Heart right ventricle (tissue), 16 donors: Measurements from ENCODE around the gene TAF10. TPM values are rescaled to one million over a fixed set of nuclear protein-coding genes. Genes with fewer than 3 reads are reported as not detected.
A peak's percentile ranks its signal among the peaks of the same experiment; 100 is the strongest.

Experiments used
- ATAC-seq, 8 donors: fragments of 200-7000 bp; cut with Tn5 transposase; one replicate each; pipeline ENCODE4 v1.9.1; 2020; ENCODE audit warnings: mild to moderate bottlenecking in 8 of 8, moderate library complexity in 8 of 8, moderate number of reproducible peaks in 1 of 8
- DNase-seq, 2 donors: peaks; one replicate each; pipeline ENCODE4 v3.0.0-alpha.2; 2020
- H3K27ac ChIP-seq, 10 donors: fragments of 200-600 bp; sonication (generic) in 2 of 10; one replicate each; pipeline versions ENCODE4 v1.5.0 to v1.8.0; 2020 to 2022; ENCODE audit warnings: mild to moderate bottlenecking in 3 of 10
- H3K27me3 ChIP-seq, 7 donors: fragments of 200-600 bp; one replicate each; pipeline ENCODE4 v1.8.0; 2021 to 2022; ENCODE audit warnings: mild to moderate bottlenecking in 2 of 7
- H3K36me3 ChIP-seq, 9 donors: fragments of 200-600 bp; sonication (generic) in 1 of 9; one replicate each; pipeline versions ENCODE4 v1.5.0 to v1.8.0; 2020 to 2022; ENCODE audit warnings: mild to moderate bottlenecking in 2 of 9
- H3K4me1 ChIP-seq, 9 donors: fragments of 200-600 bp; sonication (generic) in 1 of 9; one replicate each; pipeline versions ENCODE4 v1.5.0 to v1.8.0; 2020 to 2022; ENCODE audit warnings: mild to moderate bottlenecking in 4 of 9
- H3K4me3 ChIP-seq, 10 donors: fragments of 200-600 bp; sonication (generic) in 2 of 10; one replicate each; pipeline versions ENCODE4 v1.5.0 to v1.8.0; 2020 to 2022; ENCODE audit warnings: mild to moderate bottlenecking in 7 of 10, moderate library complexity in 2 of 10
- H3K9me3 ChIP-seq, 11 donors: fragments of 200-600 bp in 10 of 11; sonication (generic) in 2 of 11; one replicate each; pipeline versions ENCODE4 v1.5.0 to v1.8.0; 2013 to 2022; ENCODE audit warnings: mild to moderate bottlenecking in 2 of 11, control low read depth in 1 of 11, moderate library complexity in 1 of 11
- WGBS, 2 donors: extraction: QIAGEN DNeasy Blood & Tissue Kit; methylation state at CpG; one replicate each; pipeline ENCODE4 v1.1.7; 2013; ENCODE audit warnings: inconsistent platforms in 1 of 2; 5-methylcytosine and 5-hydroxymethylcytosine counted together
- intact Hi-C, 10 donors: fragments of 100-400 bp; cut with DNase I; formaldehyde crosslinking; loops; one replicate each; pipeline versions ENCODE4 v1.11.1 to v1.14.2; 2022
- polyA plus RNA-seq, 2 donors: library from polyadenylated mRNA; stranded (reverse); fragments of 200-250 nt; gene quantifications; one replicate each; pipeline ENCODE4 v1.2.3, GENCODE V29; 2013
- total RNA-seq, 10 donors: library from RNA; stranded (reverse); fragmentation: NEBNext Ultra II Directional in 3 of 10; extraction: Animal tissue kit (Norgen Biotek cat#: 25700) in 3 of 10; gene quantifications; one replicate each; pipeline versions ENCODE4 v1.2.1 to v1.2.4, GENCODE V29; 2021 to 2023
- TF ChIP-seq, protein P1 (sequence below), 9 donors: fragments of 200-600 bp; sonication (generic) in 2 of 9; IDR thresholded peaks; one replicate each; pipeline versions ENCODE4 v1.5.0 to v1.8.0; 2021 to 2022; ENCODE audit warnings: antibody characterized with exemption in 9 of 9, mild to moderate bottlenecking in 5 of 9, moderate library complexity in 1 of 9
- donor health status: Arrhythmogenic right ventricular cardiomyopathy.
- donor health status: ischemic (EF 13 %, LVEDD 7.1; RV severe dilation, severe dysfunction).
- donor health status: healthy with polysubstance abuse.
- donor health status: DM: no; HTN: yes; CAD: no.
- donor health status: DM: no; HTN: no; CAD: no.
- donor health status: ischemic (EF 25% LVEDD 6.9; RV normal size, moderate dysfunction).
- donor health status: ischemic (EF 25% LVEDD 5.7; RV mildly dilated, moderate dysfunction).
- donor health status: healthy.
- donor health status: DM: yes; HTN: yes; CAD: no.
- donor health status: Ischemic cardiomyopathy.
- donor health status: ischemic (EF 35%, LVEDD 5.7; RV mildly dilated, moderate dysfunction).
- donor health status: nonischemic (EF 11% LVEDD 7.7; RV severe dilation, severe dysfunction).
- donor health status: DM: yes; HTN: yes; CAD: no.
- donor health status: PGD.
- donor health status: ischemic (EF 29% LVEDD 5.4; RV normal size, mild dysfunction).
- donor health status: nonischemic (EF 23%, LVEDD 6.1; RV moderate dilation, normal function).

Gene TAF10
- total and polyA plus RNA-seq, 12 donors = 78.0 to 254 (median 90.5) TPM

DNA sequence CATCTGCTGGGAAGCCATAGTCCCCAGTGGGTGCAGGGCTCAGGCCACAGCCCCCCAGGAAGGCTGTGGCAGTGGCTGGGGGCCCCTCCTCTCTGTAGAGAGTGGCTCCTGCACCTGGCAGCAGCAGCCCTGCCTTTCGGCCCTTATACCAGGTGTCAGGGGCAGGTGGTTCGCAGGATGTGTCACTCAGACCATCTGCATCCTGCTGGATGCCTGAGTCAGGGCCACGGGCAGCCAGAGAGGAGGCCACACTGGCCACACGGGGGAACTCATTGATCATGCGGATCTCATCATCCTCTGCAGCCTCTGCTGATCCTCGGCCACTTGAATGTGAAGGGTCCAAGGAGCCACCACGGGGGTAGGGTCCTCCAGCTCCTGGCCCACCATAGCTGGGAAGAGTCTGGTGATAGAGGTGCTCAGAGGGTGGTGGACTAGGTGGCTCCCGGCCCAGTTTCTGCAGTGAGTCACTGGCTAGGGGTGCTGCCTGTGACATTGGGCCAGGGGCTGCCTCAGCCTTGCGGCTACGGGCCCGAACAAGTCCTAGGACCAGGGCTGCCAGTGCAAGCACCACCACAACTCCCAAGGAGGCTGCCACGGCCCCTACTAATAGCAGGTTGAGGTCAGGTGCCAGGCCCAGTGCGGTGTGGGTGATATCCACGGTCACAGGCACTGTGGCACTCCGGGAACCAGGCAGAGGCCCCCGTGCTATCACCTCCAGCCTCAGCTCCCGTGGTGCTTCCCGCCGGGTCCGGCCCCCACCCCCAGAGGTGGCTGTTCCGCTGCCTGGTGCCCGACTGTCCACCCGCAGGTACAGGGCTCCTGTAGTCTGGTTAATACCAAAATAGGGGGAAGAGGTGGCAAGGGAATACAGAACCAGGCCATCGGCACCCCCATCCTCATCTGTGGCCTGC lies 10.5 kb upstream of the TAF10 start:
- Histone ChIP-seq H3K27ac (no peak overlapping the region), H3K4me1 (peaks cover 4 to 37% (median 20%) of the 10 kb centered on the region in 9 donors), H3K4me3 (no peak overlapping the region), H3K27me3 (no peaks in the 10 kb centered on the region), H3K36me3 (peaks cover 0 to 60% (median 7%) of the 10 kb centered on the region in 9 donors), H3K9me3 (no peaks in the 10 kb centered on the region)
- TF ChIP-seq, protein P1, sequence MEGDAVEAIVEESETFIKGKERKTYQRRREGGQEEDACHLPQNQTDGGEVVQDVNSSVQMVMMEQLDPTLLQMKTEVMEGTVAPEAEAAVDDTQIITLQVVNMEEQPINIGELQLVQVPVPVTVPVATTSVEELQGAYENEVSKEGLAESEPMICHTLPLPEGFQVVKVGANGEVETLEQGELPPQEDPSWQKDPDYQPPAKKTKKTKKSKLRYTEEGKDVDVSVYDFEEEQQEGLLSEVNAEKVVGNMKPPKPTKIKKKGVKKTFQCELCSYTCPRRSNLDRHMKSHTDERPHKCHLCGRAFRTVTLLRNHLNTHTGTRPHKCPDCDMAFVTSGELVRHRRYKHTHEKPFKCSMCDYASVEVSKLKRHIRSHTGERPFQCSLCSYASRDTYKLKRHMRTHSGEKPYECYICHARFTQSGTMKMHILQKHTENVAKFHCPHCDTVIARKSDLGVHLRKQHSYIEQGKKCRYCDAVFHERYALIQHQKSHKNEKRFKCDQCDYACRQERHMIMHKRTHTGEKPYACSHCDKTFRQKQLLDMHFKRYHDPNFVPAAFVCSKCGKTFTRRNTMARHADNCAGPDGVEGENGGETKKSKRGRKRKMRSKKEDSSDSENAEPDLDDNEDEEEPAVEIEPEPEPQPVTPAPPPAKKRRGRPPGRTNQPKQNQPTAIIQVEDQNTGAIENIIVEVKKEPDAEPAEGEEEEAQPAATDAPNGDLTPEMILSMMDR (IDR thresholded peaks at IDR 0.05) = no peak
- intact Hi-C loops = no loop called here
- no peak for ATAC-seq
- no peak for DNase-seq
- WGBS, 2 donors = 88% methylated on average over 24 of the region's 24 CpGs

DNA sequence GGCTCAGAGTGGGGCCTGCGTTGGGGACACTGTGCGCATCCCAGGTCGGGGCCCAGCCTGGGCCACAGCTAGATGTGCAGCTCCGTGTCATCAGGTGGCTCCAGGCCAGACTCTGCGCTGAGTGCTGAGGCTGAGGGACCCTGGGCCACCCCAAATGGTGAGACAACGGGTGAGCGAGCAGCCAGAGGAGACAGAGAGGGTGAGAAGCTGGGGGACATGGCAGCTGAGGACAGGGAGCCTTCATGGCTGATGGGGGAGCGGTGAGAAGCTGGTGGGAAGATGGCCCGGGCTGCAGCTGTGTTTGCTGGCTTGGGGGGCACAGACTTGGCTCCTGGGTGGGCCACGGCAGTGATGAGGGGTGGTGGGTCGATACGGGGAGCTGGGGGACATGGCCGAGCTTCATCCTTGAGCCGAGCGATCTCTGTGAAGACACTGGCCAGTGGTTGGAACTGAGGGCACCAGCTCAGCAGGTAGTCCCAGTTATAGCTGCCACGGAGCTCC lies 9.7 kb upstream of the TAF10 start:
- TF ChIP-seq, protein P1 (IDR thresholded peaks at IDR 0.05) = no peak
- Histone ChIP-seq H3K4me1 (peaks cover 4 to 39% (median 22%) of the 10 kb centered on the region in 9 donors), H3K9me3 (no peaks in the 10 kb centered on the region), H3K27me3 (no peaks in the 10 kb centered on the region), H3K4me3 (no peak overlapping the region), H3K36me3 (peaks cover 0 to 57% (median 7%) of the 10 kb centered on the region in 9 donors), H3K27ac (no peak overlapping the region)
- no peak for ATAC-seq
- intact Hi-C loops = no loop called here
- DNase-seq = no peak
- 89 to 93% methylated on average over 16 of the region's 16 CpGs for WGBS, 2 donors

DNA sequence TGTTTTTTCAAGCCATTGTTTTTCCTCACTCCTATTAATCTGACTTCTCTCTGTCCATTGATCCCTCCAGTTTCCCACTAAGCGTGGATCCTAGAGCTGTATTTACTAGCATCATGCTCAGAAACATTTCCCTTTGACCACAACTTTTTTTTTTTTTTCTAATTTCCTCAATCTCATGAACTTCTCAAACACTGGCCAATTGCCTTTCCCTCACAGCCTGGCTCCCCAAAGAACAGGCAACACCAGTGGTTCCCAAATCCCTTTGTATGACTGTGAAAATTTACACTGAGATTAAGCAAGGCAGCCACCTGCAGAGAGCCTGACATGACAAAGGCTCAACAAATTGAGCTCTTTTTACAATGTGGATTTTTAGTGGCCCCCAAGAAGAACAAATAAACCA lies 8.6 kb upstream of the TAF10 start:
- TF ChIP-seq, protein P1 (IDR thresholded peaks at IDR 0.05) = no peak
- peaks cover 4 to 41% (median 22%) of the 10 kb centered on the region in 9 donors for H3K4me1 ChIP-seq
- WGBS, 2 donors = 50 to 97% methylated on average over 1 of the region's 1 CpG
- H3K27ac ChIP-seq = peak overlapping the region in 1 of 10 donors; percentile 94
- no peak for DNase-seq
- H3K9me3 ChIP-seq = no peaks in the 10 kb centered on the region
- no peaks in the 10 kb centered on the region for H3K27me3 ChIP-seq
- ATAC-seq = no peak
- H3K36me3 ChIP-seq = peaks cover 0 to 57% (median 4%) of the 10 kb centered on the region in 9 donors
- H3K4me3 ChIP-seq = no peak overlapping the region
- intact Hi-C loops = no loop called here

DNA sequence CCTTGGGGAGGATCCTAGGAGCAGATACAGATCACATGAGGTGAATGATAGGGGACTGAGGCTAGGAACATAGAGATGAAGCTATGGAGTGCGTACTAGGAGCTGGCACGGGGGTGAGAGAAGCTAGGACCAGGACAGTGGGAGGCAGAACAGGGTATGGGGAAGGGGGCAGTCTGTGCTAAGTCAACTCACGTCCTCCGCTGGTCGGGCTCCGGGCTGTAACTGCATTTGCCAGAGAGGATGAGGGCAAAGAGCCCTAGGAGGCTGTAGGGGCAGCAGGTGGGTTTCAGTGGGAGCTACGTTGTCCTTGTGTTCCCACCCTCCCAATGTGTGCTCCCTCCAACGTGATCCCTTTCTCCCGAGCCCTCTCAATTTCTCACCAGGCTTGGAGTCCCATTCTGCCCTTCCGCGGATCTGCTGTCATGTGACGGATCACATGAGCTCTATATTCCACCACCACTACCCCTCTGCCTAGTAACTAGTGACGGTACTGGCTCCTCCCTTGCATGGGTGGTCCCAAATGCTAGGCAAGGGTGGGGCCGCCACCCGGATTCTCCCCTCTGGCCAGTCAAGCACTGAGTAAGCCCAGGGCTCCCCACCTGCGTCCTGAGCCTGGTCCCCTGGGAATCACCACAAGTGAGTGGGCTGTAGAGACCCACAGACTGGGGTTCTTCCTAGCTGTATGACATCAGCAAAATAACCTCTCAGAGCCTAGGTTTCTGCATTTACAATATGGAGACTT lies 7.2 kb upstream of the TAF10 start, which contains the start of gene TPP1:
Gene TPP1 (minus strand): TSS at position 419 of the 742 bp plus-strand sequence. CDS start 22 bp downstream, at position 397.
- Histone ChIP-seq H3K9me3 (no peaks in the 10 kb centered on the region), H3K4me1 (peaks cover 4 to 41% (median 22%) of the 10 kb centered on the region in 9 donors), H3K36me3 (peaks cover 0 to 57% (median 9%) of the 10 kb centered on the region in 9 donors), H3K27me3 (no peaks in the 10 kb centered on the region), H3K4me3 (peak within 1 kb of the TSS; percentile 50 to 90 (median 72)), H3K27ac (peak within 1 kb of the TSS; percentile 5 to 94 (median 84))
- intact Hi-C loops = loop anchor here in 3 of 10 donors (2.0 to 10.0 kb wide), 3 partner anchors 56 to 64 kb away; partner anchors contain the start of gene MRPL17 (in 2 of the 3)
- TF ChIP-seq, protein P1 (IDR thresholded peaks at IDR 0.05) = no peak
- DNase-seq (peak; percentile 85 to 96), ATAC-seq (peak; percentile 95 to 98 (median 98))
- WGBS, 2 donors = 0 to 1% methylated on average over 16 of the region's 16 CpGs
